GM19328 (cell line): ENCODE data around the gene CCNQ.

Source experiments
- ATAC-seq: cut with Tn5 transposase; IDR thresholded peaks from one replicate; pipeline ENCODE4 v1.9.1; 2021; ENCODE audit warnings: mild to moderate bottlenecking, moderate library complexity; ENCODE audit not compliant: unreplicated experiment

Gene CCNQ

GRCh38 chrX:153578200-153578835 lies 20.6 kb downstream of the CCNQ start:
- no peak for ATAC-seq

- no peak for ATAC-seq
Measured at GRCh38 chrX:153576961-153577360, 22.0 kb downstream of the CCNQ start.

GRCh38 chrX:153576239-153576870 lies 22.6 kb downstream of the CCNQ start:
- ATAC-seq, result no peak

GRCh38 chrX:153573984-153574383 lies 25.0 kb downstream of the CCNQ start:
- ATAC-seq, result no peak

GRCh38 chrX:153572601-153573000 lies 26.3 kb downstream of the CCNQ start:
- ATAC-seq, result no peak

GRCh38 chrX:153571534-153571908 lies 27.4 kb downstream of the CCNQ start:
- no peak for ATAC-seq

- ATAC-seq, result no peak
Measured at GRCh38 chrX:153569475-153569874, 29.5 kb downstream of the CCNQ start.

GRCh38 chrX:153568451-153569011 lies 30.4 kb downstream of the CCNQ start:
- ATAC-seq, result no peak

GRCh38 chrX:153565996-153566580 lies 32.9 kb downstream of the CCNQ start:
- no peak for ATAC-seq

- no peak for ATAC-seq
Measured at GRCh38 chrX:153564047-153564606, 34.8 kb downstream of the CCNQ start.

GRCh38 chrX:153562546-153562945 lies 36.4 kb downstream of the CCNQ start:
- ATAC-seq, result no peak

GRCh38 chrX:153561337-153561736 lies 37.6 kb downstream of the CCNQ start:
- no peak for ATAC-seq

- ATAC-seq, result no peak
Measured at GRCh38 chrX:153560466-153560865, 38.5 kb downstream of the CCNQ start.

- ATAC-seq, result no peak
Measured at GRCh38 chrX:153560000-153560399, 38.9 kb downstream of the CCNQ start.

- ATAC-seq, result no peak
Measured at GRCh38 chrX:153557618-153558355, 41.2 kb downstream of the CCNQ start.

GRCh38 chrX:153556767-153557166 lies 42.2 kb downstream of the CCNQ start:
- no peak for ATAC-seq

- ATAC-seq, result no peak
Measured at GRCh38 chrX:153554519-153555167, 44.3 kb downstream of the CCNQ start.

- ATAC-seq, result no peak
Measured at GRCh38 chrX:153551135-153551534, 47.8 kb downstream of the CCNQ start.

GRCh38 chrX:153549807-153550206 lies 49.1 kb downstream of the CCNQ start:
- no peak for ATAC-seq

- no peak for ATAC-seq
Measured at GRCh38 chrX:153549231-153549630, 49.7 kb downstream of the CCNQ start.

GRCh38 chrX:153547195-153547594 lies 51.7 kb downstream of the CCNQ start:
- no peak for ATAC-seq
